GM12878 (cell line): ENCODE measurements around the gene RNPS1. TPM values are rescaled to one million over a fixed set of nuclear protein-coding genes. Genes with fewer than 3 reads are reported as not detected.

Experiments
- ATAC-seq: fragments of 200-7000 bp; cut with Tn5 transposase; 3 replicates; pipeline ENCODE4 v1.9.1; 2020; ENCODE audit warnings: mild to moderate bottlenecking, moderate library complexity
- BruUV-seq: library from RNA; stranded (reverse); fragments of 400-500 nt; replicated peaks from 2 replicates; lab custom pipeline; 2021; lab: Mats Ljungman, UMichigan
- CTCF ChIA-PET: fragments of 300-600 bp; sonication (Branson Sonifier 250); formaldehyde crosslinking; extraction: SDS; loops from one replicate; lab custom pipeline; 2021; ENCODE audit warnings: inconsistent platforms; lab: Yijun Ruan, JAX
- POLR2A ChIA-PET: fragments of 350-600 bp; formaldehyde crosslinking; extraction: SDS; loops from one replicate; lab custom pipeline; 2021; ENCODE audit warnings: inconsistent platforms; lab: Charles Lee
- RAD21 ChIA-PET: fragments of 300-600 bp; sonication (Branson Sonifier 250); formaldehyde crosslinking; loops from one replicate; lab custom pipeline; 2023; ENCODE audit warnings: antibody characterized with exemption; ENCODE audit not compliant: unreplicated experiment; lab: Charles Lee
- SMC1A ChIA-PET: fragments of 300-600 bp; sonication (Branson Sonifier 250); formaldehyde crosslinking; loops from one replicate; lab custom pipeline; 2023; ENCODE audit not compliant: unreplicated experiment, uncharacterized antibody; lab: Charles Lee
- DNase-seq: peaks from one replicate; pipeline ENCODE4 v3.0.0-alpha.2; 2011; ENCODE audit warnings: low read depth, low spot score
- FAIRE-seq: peaks from 3 replicates; lab custom pipeline; 2011; peaks lifted over from hg19 to GRCh38; lab: Jason Lieb, UNC
- H2AFZ ChIP-seq: 2 replicates; pipeline ENCODE4 v1.6.0; 2011; ENCODE audit warnings: low read depth, low read length, control low read depth; ENCODE audit not compliant: control insufficient read depth
- H3K27ac ChIP-seq: 2 replicates; pipeline ENCODE4 v1.5.1; 2011; ENCODE audit warnings: control low read depth; ENCODE audit not compliant: control insufficient read depth, insufficient read depth
- H3K27me3 ChIP-seq, 2 experiments: replicated peaks in 1 of 2; 2 replicates each; pipeline versions ENCODE4 v1.6.0 to v1.6.1; 2011; ENCODE audit warnings: low read length in 1 of 2; ENCODE audit not compliant: control insufficient read depth in 2 of 2, insufficient read depth in 2 of 2
- H3K36me3 ChIP-seq, 2 experiments: 2 replicates each; pipeline ENCODE4 v1.5.1; 2011; ENCODE audit warnings: low read length in 1 of 2; ENCODE audit not compliant: control insufficient read depth in 2 of 2, insufficient read depth in 2 of 2
- H3K4me1 ChIP-seq: 2 replicates; pipeline ENCODE4 v1.6.1; 2011; ENCODE audit warnings: mild to moderate bottlenecking, low read length, moderate library complexity, mixed read lengths; ENCODE audit not compliant: control insufficient read depth, insufficient read depth
- H3K4me2 ChIP-seq: 2 replicates; pipeline ENCODE4 v1.6.0; 2011; ENCODE audit warnings: control low read depth; ENCODE audit not compliant: control insufficient read depth, insufficient read depth
- H3K4me3 ChIP-seq: fragments of 200-600 bp; sonication (generic); 2 replicates; pipeline ENCODE4 v1.5.1; 2016
- H3K79me2 ChIP-seq: 2 replicates; pipeline ENCODE4 v1.6.0; 2011; ENCODE audit warnings: low read length; ENCODE audit not compliant: control insufficient read depth, insufficient read depth
- H3K9ac ChIP-seq: 2 replicates; pipeline ENCODE4 v1.8.0; 2011; ENCODE audit warnings: low read length, control low read depth, mixed read lengths; ENCODE audit not compliant: control insufficient read depth, insufficient read depth
- H3K9me3 ChIP-seq: replicated peaks from 3 replicates; pipeline ENCODE4 v1.5.1; 2011; ENCODE audit warnings: mild to moderate bottlenecking, low read length; ENCODE audit not compliant: control insufficient read depth, insufficient read depth
- H4K20me1 ChIP-seq: 2 replicates; pipeline ENCODE4 v1.6.0; 2011; ENCODE audit not compliant: control insufficient read depth, insufficient read depth
- GATAD2B ChIP-seq: fragments of 450-650 bp; conservative IDR thresholded peaks from 2 replicates; pipeline ENCODE4 v1.6.1; 2017; ENCODE audit warnings: low read depth, mild to moderate bottlenecking, moderate library complexity
- MXI1 ChIP-seq: fragments of 150-350 bp; IDR thresholded peaks from 2 replicates; pipeline ENCODE4 v1.6.1; 2011; ENCODE audit warnings: low read depth, mild to moderate bottlenecking, inconsistent platforms, low read length, improper control_type of control experiment
- MYB ChIP-seq: fragments of 150-350 bp; IDR thresholded peaks from 2 replicates; pipeline ENCODE4 v1.6.1; 2014; ENCODE audit warnings: mild to moderate bottlenecking, low read depth, low read length, borderline replicate concordance
- NRF1 ChIP-seq: conservative IDR thresholded peaks from 2 replicates; pipeline ENCODE4 v1.6.1; 2011; ENCODE audit warnings: mild to moderate bottlenecking, low read depth, low read length, improper control_type of control experiment
- PAX8 ChIP-seq: fragments of 450-650 bp; IDR thresholded peaks from 2 replicates; pipeline ENCODE4 v1.6.1; 2017; ENCODE audit warnings: mild to moderate bottlenecking, moderate library complexity
- PKNOX1 ChIP-seq: fragments of 450-650 bp; IDR thresholded peaks from 2 replicates; pipeline ENCODE4 v1.6.1; 2016; ENCODE audit warnings: mild to moderate bottlenecking
- SMAD1 ChIP-seq: fragments of 450-650 bp; IDR thresholded peaks from 2 replicates; pipeline ENCODE4 v1.6.1; 2018; ENCODE audit warnings: mild to moderate bottlenecking, low read depth; ENCODE audit not compliant: partially characterized antibody
- USF2 ChIP-seq: IDR thresholded peaks from 2 replicates; pipeline ENCODE4 v1.6.1; 2011; ENCODE audit warnings: low read depth, low read length, improper control_type of control experiment, borderline replicate concordance
- ZBTB40 ChIP-seq: fragments of 450-650 bp; IDR thresholded peaks from 2 replicates; pipeline ENCODE4 v1.6.1; 2016; ENCODE audit warnings: mild to moderate bottlenecking, moderate library complexity, borderline replicate concordance
- WGBS: methylation state at CpG from one replicate; pipeline ENCODE4 v1.1.6; 2016; ENCODE audit warnings: low lambda C conversion rate; ENCODE audit not compliant: insufficient replicate concordance, insufficient coverage; ENCODE audit errors: missing lambda C conversion rate; 5-methylcytosine and 5-hydroxymethylcytosine counted together
- in situ Hi-C: fragments of 300-500 bp; cut with MboI; formaldehyde crosslinking; loops from 9 replicates; pipeline ENCODE4 v1.14.3; 2018; ENCODE audit warnings: mixed read lengths
- intact Hi-C: fragments of 100-400 bp; cut with micrococcal nuclease; formaldehyde crosslinking; loops from one replicate; pipeline ENCODE4 v1.14.2; 2022; ENCODE audit not compliant: unreplicated experiment
- polyA plus RNA-seq, 11 experiments: library from polyadenylated mRNA; depleted of rRNA in 4 of 11; unstranded in 6 of 11; stranded (reverse) in 5 of 11; fragments of >200 nt; fragmentation: Nextera tagmentation in 4 of 11; fragmentation: Illumina TruSeq in 1 of 11; extraction: Ambion mirVana in 4 of 11; extraction: Trizol in 1 of 11; gene quantifications; 1 replicate in 1 of 11; 2 replicates in 10 of 11; pipeline versions ENCODE4 v1.2.1 to v1.2.3, GENCODE V29; 2011 to 2016; ENCODE audit warnings: inconsistent platforms in 2 of 11, missing spikeins in 2 of 11, low read depth in 1 of 11
- total RNA-seq, 4 experiments: library from RNA; depleted of rRNA in 3 of 4; stranded (reverse); fragments of >200 nt in 3 of 4; fragmentation: Illumina TruSeq in 1 of 4; extraction: Trizol in 1 of 4; gene quantifications; 2 replicates each; pipeline versions ENCODE4 v1.2.1 to v1.2.3, GENCODE V29; 2013 to 2021

RNPS1 gene
- total and polyA plus RNA-seq, 10 of the 15 experiments (the other 5 are each of a cell fraction or from before 2014, with no cell fraction given), result 38.2 to 359 (median 188) TPM

GRCh38 chr16:2229091-2229490, 38.8 kb downstream of the RNPS1 start:
- in situ Hi-C loops (no loop called here), intact Hi-C loops (no loop called here)
- TF ChIP-seq SMAD1 (no peak), MXI1 (no peak), PKNOX1 (no peak), GATAD2B (no peak), USF2 (no peak), NRF1 (no peak), MYB (no peak), PAX8 (no peak), ZBTB40 (no peak)
- H3K4me3 ChIP-seq, result no peak overlapping the region
- H3K9ac ChIP-seq, result no peak overlapping the region
- no peak overlapping the region for H3K4me2 ChIP-seq
- ATAC-seq, result no peak
- peaks cover 5% of the 10 kb centered on the region; the same call in 1 of the 2 replicates for H3K4me1 ChIP-seq
- no peaks in the 10 kb centered on the region for H4K20me1 ChIP-seq
- ChIA-PET POLR2A (interaction anchor here (1.0 kb wide), 1 partner anchor 9 kb away, joined by 5 read pairs; no protein-coding TSS in a partner anchor), RAD21 (no interaction called here), CTCF (no interaction called here), SMC1A (no interaction called here)
- H3K27me3 ChIP-seq, result no peaks in the 10 kb centered on the region
- H3K79me2 ChIP-seq, result peaks cover 21% of the 10 kb centered on the region
- FAIRE-seq, result no peak
- H3K36me3 ChIP-seq, result peaks cover 4 to 37% of the 10 kb centered on the region in 2 experiments; a peak in 3 of 4 replicates
- BruUV-seq, result no TSS peak
- 99% methylated on average over 11 of the region's 12 CpGs for WGBS
- H2AFZ ChIP-seq, result no peak overlapping the region
- H3K9me3 ChIP-seq, result no peaks in the 10 kb centered on the region
- DNase-seq, result no peak
- no peak overlapping the region for H3K27ac ChIP-seq
